Endometrial microvascular endothelial cells (primary cell): ENCODE data around the gene TEX101. TPM values are rescaled to one million over a fixed set of nuclear protein-coding genes. Genes with fewer than 3 reads are reported as not detected.
"Not testable (repeated sequence)": the region's sequence is repeated elsewhere in the genome, so short reads cannot be mapped to it uniquely, and the experiment has no call there.

ENCODE experiments used
- in situ Hi-C: cut with HindIII; loops from 2 replicates; pipeline ENCODE4 v1.10.0; 2017; ENCODE audit warnings: low sequenced_read_pairs, low pct_unique_long_range_greater_than_20kb; ENCODE audit errors: inconsistent ontology term
- total RNA-seq: library from RNA; depleted of rRNA; stranded (reverse); fragments of >200 nt; gene quantifications from one replicate; pipeline ENCODE4 v1.2.3, GENCODE V29; 2015; ENCODE audit errors: inconsistent ontology term

TEX101 gene
- total RNA-seq, 1 donor from 2014 or later: not detected

GRCh38 chr19:43412441-43412840, 2.2 kb upstream of the TEX101 start:
- in situ Hi-C loops: no loop called here

DNA sequence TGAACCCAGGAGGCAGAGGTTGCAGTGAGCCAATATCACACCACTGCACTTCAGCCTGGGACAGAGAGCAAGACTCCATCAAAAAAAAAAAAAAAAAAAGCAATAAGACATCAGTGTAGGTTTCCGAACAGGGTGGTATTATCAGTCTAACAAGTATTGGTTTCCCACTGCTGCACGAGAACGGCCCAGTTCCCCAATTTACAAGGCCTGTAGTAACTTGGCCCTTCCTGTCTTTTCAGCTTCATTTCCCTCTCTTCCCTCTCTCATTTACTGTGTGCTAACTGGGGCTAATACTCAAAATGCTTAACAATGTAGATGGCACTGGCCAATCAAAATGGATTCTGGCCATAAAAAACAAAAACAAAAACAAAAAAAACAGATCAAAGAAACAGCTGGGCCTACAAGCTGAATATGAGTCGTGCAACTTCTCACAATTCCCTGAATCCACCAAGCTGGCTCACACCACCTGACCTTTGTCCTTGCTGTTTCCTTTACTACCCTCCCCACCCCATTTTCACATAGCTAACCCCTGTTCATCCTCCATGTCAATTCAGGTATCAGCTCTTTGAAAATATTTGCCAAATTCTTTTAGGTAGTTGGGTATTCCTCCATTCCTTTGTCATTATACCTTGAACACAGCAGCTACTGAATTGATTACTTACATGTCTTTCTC, 2.4 kb downstream of the TEX101 start:
- in situ Hi-C loops: no loop called here

GRCh38 chr19:43420954-43421353, 6.3 kb downstream of the TEX101 start:
- in situ Hi-C loops: no loop called here

DNA sequence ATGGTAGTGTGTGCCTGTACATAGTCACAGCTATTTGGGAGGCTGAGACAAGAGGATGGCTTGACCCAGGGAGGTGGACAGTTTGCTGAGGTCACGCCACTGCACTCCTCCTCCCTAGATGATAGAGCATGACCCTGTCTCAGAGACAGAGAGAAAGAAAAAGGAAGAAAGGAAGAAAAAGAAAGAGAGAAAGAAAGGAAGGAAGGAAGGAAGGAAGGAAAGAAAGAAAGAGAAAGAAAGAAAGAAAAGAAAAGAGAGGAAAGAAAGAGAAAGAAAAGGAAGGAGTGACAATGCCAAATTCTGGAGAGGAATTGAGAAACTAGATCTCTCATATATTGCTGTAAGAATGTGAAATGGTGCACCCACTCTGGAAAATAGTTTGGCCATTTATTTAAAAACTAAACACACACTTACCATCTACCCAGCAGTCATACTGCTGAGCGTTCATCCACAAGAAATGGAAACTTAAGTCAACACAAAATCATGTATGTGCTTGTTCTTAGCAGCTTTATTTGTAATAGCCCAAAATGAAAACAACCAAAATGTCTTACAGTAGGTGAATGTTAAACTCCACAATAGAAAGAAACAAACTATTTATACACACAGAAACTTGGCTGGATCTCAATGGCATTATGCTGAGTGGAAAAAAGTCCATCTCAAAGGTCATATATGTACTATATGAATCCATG, 7.5 kb downstream of the TEX101 start:
- in situ Hi-C loops: no loop called here

DNA sequence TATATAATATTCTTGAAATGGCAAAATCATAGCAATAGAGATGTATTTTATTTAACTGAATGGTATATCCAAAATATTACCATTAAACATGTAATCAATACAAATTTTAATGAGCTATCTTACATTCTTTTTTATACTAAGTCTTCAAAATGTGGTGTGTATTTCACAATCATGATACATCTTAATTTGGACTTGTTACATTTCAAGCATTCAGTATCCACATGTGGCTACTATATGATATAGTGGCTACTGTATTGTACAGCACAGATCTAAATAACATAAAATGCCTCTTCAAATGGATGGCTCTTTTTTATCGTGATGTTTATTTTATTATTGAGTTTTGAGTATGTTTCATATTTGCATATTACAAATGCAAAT, 8.0 kb downstream of the TEX101 start:
- in situ Hi-C loops: no loop called here

GRCh38 chr19:43423779-43424178, 9.1 kb downstream of the TEX101 start:
- in situ Hi-C loops: no loop called here

GRCh38 chr19:43425567-43426392, 11.1 kb downstream of the TEX101 start:
- in situ Hi-C loops: no loop called here

GRCh38 chr19:43429395-43429794, 14.7 kb downstream of the TEX101 start:
- in situ Hi-C loops: no loop called here

- in situ Hi-C loops: no loop called here
These were observed 15.5 kb downstream of the TEX101 start for GRCh38 chr19:43430142-43430710.

DNA sequence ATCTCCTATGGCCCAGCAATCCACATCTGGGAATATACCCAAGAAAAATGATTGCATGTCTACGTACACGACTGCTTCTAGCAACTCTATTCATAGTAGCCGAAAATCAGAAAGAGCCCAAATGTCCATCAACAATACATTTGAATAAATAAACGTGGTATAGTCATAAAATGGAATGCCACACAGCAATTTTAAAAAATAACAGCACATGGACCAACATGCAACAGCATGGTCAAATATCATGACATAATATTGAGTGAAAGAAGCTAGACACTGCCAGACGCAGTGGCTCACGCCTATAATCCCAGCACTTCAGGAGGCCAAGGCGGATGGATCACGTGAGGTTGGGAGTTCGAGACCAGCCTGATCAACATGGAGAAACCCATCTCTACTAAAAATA, 16.3 kb downstream of the TEX101 start:
- in situ Hi-C loops: no loop called here

DNA sequence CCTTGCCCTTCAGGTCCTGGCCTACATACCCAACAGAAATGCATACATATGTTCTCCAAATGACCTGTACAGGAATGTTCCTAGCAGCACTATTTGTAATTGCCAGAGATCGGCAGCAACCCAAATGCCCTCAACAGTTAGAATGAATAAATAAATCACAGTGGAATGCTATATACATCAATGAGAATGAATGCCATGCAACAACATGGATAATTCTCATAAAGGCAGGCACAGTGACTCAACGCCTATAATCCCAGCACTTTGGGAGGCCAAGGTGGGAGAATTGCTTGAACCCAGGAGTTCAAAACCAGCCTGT, 18.6 kb downstream of the TEX101 start:
- in situ Hi-C loops: no loop called here

DNA sequence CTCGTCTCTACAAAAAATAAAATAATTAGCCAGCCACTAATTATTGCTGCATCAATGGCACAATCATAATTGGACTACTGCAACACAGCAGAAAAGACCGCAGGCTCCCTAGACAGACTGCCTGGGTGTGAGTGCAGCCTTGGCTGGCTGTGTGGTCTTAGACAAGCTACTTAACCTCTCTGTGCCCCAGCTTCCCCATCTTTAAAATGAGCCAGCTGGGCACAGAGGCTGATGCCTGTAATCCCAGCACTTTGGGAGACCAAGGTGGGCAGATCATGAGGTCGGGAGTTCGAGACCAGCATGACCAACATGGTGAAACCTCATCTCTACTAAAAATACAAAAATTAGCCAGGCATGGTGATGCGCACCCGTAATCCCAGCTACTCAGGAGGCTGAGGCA, 19.0 kb downstream of the TEX101 start:
- in situ Hi-C loops: no loop called here

DNA sequence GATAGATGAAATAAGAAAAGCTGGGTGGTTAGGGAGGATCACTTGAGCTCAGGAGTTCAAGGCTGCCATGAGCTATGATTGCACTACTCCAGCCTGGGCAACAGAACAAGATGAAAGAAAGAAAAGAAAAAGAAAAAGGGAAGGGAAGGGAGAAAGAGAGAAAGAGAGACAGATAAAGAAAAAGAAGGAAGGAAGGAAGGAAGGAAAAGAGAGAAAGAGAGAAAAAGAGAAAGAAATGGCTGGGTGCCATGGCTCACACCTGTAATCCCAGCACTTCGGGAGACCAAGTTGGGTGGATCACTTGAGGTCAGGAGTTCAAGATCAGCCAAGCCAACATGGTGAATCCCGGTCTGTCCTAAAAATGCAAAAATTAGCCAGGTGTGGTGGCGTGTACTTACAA, 21.1 kb downstream of the TEX101 start:
- in situ Hi-C loops: no loop called here

DNA sequence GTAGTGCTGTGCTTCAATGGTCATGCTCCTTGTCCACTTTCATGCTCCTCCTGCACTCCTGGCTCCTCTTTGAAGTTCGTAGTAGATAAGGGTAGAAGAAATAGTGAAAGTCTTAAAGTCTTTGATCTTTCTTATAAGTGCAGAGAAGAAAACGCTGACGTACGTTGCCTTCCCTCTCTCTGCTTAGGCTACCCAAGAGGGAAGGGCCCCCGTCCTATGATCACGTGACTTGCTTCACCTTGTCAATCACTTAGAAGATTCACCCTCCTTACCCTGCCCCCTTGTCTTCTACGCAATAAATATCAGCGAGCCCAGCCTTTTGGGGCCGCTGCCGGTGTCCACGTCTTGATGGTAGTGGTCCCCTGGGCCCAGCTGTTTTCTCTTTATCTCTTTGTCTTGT, 22.6 kb downstream of the TEX101 start:
- in situ Hi-C loops: not testable (repeated sequence)

DNA sequence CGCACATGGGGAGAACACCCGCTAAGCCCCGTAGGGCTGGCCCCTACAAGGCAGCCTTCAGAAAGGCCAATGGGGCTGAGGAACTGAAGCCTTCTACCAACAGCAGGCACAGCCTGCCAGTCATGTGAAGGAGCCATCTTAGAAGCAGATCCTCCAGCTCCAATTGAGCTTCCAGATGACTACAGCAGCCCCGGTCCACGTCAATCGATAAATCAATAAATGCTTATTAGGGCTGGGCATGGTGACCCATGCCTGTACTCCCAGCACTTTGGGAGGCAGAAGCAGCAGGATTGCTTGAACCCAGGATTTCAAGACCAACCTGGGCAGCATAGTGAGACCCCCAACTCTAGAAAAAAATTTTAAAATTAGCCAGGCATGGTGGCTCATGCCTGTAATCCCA, 23.0 kb downstream of the TEX101 start:
- in situ Hi-C loops: no loop called here

DNA sequence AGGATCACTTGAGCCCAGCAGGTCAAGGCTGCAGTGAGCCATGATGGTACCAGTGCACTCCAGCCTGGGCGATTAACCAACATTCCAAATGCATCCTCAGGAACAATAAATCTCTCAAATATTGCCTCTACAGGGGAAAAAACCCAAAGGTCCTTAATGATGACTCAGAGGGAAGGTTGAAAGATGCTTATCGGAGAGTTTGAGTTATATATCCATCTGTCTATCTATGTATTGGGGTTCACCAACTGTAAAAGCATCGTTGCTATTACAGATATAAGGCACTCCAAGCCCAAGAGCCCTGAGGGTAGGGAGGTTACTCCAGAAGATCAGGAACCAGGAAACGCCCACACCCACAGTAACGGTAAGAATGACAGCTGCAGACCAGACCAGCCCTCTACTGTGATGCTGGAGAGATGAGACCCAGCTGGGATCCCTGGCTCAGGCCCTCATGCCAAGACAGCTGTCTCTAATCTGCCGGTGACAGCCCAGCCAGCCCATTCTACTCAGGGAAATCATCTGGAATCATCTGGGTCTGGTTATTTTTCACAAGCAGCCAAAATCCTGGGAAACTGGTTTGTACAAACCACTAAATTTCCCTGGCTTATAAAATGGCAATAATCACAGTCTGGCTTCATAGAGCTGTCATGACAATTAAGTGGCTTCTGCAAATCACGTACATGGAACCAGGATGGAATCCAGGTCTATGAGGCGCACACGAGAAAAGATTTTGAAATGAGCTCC, 23.8 kb downstream of the TEX101 start:
- in situ Hi-C loops: no loop called here

DNA sequence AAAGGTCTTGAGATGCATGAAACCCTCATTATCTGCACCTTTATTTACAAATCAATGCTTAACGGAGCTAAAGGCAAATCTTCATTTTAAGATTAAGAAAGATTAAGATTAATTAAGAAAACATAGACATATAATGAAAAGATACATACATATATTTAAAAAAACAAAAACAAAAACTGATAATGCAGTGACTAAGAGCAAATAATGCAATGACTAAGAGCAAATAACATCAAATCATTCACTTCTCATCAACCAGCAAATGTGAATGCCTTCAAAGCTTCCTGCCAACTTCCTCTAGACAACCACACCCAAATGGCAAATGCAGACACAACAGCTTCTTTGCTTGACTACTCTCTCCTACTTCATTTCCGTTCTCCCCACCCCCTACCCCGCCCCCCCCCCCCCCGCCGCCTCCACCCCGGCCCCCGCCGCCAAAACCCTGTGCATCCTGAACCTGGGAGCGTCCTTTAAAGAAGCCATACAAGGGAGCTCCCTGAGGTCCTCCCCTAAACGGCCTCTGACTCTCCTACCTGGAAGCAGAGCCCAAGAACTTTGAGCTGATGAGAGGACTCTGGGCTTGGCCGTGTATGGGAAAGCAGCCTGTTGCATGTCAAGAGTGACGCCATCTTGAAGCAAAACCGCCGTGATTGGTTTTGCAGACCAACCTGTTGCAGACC, 24.5 kb downstream of the TEX101 start:
- in situ Hi-C loops: no loop called here

GRCh38 chr19:43439709-43440063, 25.0 kb downstream of the TEX101 start:
- in situ Hi-C loops: no loop called here

DNA sequence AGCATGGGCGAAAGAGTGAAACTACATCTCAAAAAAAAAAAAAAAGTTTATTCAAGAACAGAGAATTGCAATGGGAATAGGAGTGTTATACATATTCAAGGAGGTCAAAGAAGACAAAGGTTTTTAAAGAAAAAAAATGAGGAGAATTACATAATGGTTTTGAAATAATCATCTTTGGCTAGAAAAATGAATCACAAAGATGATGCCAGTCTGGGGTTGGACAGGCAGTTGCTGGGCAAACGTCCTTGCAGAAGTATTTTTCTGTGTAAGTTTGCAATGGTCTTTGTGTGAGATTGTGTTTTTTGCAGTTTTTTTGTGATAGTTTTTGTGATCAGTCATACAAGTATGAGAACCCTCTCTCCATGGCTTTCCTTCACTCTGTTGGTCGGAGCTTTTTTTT, 27.0 kb downstream of the TEX101 start:
- in situ Hi-C loops: no loop called here
